Suprapubic skin (tissue), 4 donors: ENCODE data around the gene TRAPPC8.

Source experiments
- CTCF ChIP-seq, 2 donors: fragments of 200-600 bp in 1 of 2; fragments of 450-650 bp in 1 of 2; sonication (generic) in 1 of 2; IDR thresholded peaks; one replicate each; pipeline ENCODE4 v1.5.1; 2016 to 2019; ENCODE audit warnings: antibody characterized with exemption in 2 of 2, mild to moderate bottlenecking in 1 of 2, moderate library complexity in 1 of 2
- EP300 ChIP-seq: sonication (generic); formaldehyde crosslinking; IDR thresholded peaks from one replicate; pipeline ENCODE4 v1.6.1; 2017; ENCODE audit warnings: antibody characterized with exemption
- POLR2A ChIP-seq, 2 donors: fragments of 450-650 bp; IDR thresholded peaks; one replicate each; pipeline ENCODE4 v1.6.1; 2017; ENCODE audit warnings: antibody characterized with exemption in 2 of 2, mild to moderate bottlenecking in 2 of 2, moderate library complexity in 2 of 2
- POLR2AphosphoS5 ChIP-seq, 3 donors: sonication (generic); formaldehyde crosslinking; IDR thresholded peaks; one replicate each; pipeline ENCODE4 v1.6.1; 2017; ENCODE audit warnings: antibody characterized with exemption in 3 of 3

- TF ChIP-seq CTCF (IDR thresholded peaks at IDR 0.05) (no peak), EP300 (no peak), POLR2A (IDR thresholded peaks at IDR 0.05) (no peak), POLR2AphosphoS5 (IDR thresholded peaks at IDR 0.05) (no peak)
These were observed 150.9 kb downstream of the TRAPPC8 start for GRCh38 chr18:31791817-31792579.
